Vagina (tissue), 2 donors: ENCODE data around the gene ZSCAN20. TPM values are rescaled to one million over a fixed set of nuclear protein-coding genes. Genes with fewer than 3 reads are reported as not detected.
A peak's percentile ranks its signal among the peaks of the same experiment; 100 is the strongest.

ENCODE experiments used
- DNase-seq, 2 donors: peaks; one replicate each; pipeline ENCODE4 v3.0.0-alpha.2; 2017; ENCODE audit errors: extremely low spot score in 2 of 2
- H3K27ac ChIP-seq: fragments of 200-600 bp; sonication (generic); one replicate; pipeline ENCODE4 v1.5.1; 2019
- H3K27me3 ChIP-seq: fragments of 200-600 bp; sonication (generic); one replicate; pipeline ENCODE4 v1.5.1; 2019
- H3K36me3 ChIP-seq, 2 donors: fragments of 200-600 bp; sonication (generic); one replicate each; pipeline ENCODE4 v1.5.1; 2017 to 2019
- H3K4me1 ChIP-seq: fragments of 200-600 bp; sonication (generic); one replicate; pipeline ENCODE4 v1.5.1; 2019
- H3K4me3 ChIP-seq, 2 donors: fragments of 200-600 bp; sonication (generic); 1 replicate in 1 of 2; 2 replicates in 1 of 2; pipeline ENCODE4 v1.5.1; 2016 to 2019
- H3K9me3 ChIP-seq: fragments of 200-600 bp; sonication (generic); one replicate; pipeline ENCODE4 v1.5.1; 2019
- POLR2A ChIP-seq, 2 donors: fragments of 450-650 bp; IDR thresholded peaks; one replicate each; pipeline ENCODE4 v1.6.1; 2017; ENCODE audit warnings: antibody characterized with exemption in 2 of 2, mild to moderate bottlenecking in 2 of 2, moderate library complexity in 2 of 2
- POLR2AphosphoS5 ChIP-seq, 2 donors: sonication (generic); formaldehyde crosslinking; IDR thresholded peaks; one replicate each; pipeline ENCODE4 v1.9.0; 2017; ENCODE audit warnings: antibody characterized with exemption in 2 of 2, mild to moderate bottlenecking in 2 of 2, low read depth in 1 of 2; ENCODE audit not compliant: insufficient read depth in 1 of 2
- intact Hi-C: fragments of 100-400 bp; cut with DNase I; formaldehyde crosslinking; loops from one replicate; pipeline ENCODE4 v1.15.1; 2023
- total RNA-seq: library from RNA; depleted of rRNA; stranded (reverse); fragments of >200 nt; gene quantifications from one replicate; pipeline ENCODE4 v1.2.3, GENCODE V29; 2016
- TF ChIP-seq, protein P1 (sequence below), 3 experiments: fragments of 450-650 bp in 2 of 3; fragments of 200-600 bp in 1 of 3; sonication (generic) in 1 of 3; IDR thresholded peaks; one replicate each; pipeline ENCODE4 v1.5.1; 2017 to 2019; ENCODE audit warnings: antibody characterized with exemption in 3 of 3, mild to moderate bottlenecking in 2 of 3, moderate library complexity in 2 of 3

The ZSCAN20 gene
- total RNA-seq, 1 donor from 2014 or later: 4.4 TPM

DNA sequence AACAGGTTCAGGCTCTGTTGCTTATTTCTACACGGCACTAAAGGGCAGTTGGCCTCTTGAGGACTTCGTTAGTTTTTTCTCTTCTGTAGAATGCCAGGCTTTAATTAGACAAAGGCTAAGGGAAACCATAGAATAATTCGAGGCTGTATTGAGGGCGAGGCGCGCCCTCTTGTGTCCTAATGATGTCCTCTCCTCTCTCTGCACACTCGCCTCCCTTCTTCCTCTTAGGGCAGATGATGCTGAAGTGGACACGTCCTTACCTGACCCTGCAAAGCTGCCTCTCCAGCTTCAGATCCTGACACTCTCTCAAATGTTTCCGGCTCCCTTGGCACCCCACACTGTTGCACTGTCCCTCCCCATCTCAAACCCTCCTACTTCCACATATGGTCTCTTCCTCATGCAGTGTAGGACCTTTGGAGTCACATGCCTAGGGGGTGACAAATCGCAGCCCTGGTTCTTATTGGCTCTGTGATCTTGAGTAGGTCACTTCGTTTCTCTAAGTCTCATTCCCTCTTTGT is 1.9 kb upstream of the ZSCAN20 start:
- intact Hi-C loops: no loop called here

DNA sequence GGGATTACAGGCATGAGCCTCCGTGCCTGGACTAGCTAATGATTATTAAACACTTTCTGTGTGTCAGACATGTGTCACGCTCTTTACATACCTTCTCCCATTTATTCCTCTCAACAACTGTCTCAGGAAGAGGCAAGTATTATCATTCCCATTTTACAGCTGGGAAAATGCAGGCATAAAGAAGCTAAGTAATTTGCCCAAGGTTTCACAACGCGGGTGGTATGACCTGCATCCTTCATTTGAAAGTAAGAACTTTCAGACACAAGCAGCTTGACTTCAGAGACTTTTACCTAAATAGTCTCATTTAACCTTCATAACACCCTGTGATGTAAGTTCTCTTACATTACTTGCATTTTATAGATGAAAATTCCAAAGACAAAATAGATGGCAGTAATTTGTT is 1.0 kb upstream of the ZSCAN20 start:
- H3K4me3 ChIP-seq: peak overlapping the region in 1 of 2 donors; percentile 67
- no peaks in the 10 kb centered on the region for H3K27me3 ChIP-seq
- H3K27ac ChIP-seq: peak overlapping the region; percentile 85
- no peak for TF ChIP-seq POLR2A (IDR thresholded peaks at IDR 0.05)
- TF ChIP-seq, protein P1, sequence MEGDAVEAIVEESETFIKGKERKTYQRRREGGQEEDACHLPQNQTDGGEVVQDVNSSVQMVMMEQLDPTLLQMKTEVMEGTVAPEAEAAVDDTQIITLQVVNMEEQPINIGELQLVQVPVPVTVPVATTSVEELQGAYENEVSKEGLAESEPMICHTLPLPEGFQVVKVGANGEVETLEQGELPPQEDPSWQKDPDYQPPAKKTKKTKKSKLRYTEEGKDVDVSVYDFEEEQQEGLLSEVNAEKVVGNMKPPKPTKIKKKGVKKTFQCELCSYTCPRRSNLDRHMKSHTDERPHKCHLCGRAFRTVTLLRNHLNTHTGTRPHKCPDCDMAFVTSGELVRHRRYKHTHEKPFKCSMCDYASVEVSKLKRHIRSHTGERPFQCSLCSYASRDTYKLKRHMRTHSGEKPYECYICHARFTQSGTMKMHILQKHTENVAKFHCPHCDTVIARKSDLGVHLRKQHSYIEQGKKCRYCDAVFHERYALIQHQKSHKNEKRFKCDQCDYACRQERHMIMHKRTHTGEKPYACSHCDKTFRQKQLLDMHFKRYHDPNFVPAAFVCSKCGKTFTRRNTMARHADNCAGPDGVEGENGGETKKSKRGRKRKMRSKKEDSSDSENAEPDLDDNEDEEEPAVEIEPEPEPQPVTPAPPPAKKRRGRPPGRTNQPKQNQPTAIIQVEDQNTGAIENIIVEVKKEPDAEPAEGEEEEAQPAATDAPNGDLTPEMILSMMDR (IDR thresholded peaks at IDR 0.05): no peak
- no peak for TF ChIP-seq POLR2AphosphoS5 (IDR thresholded peaks at IDR 0.05; ENCODE audit: insufficient read depth in 1 of 2, low read depth in 1 of 2)
- intact Hi-C loops: no loop called here
- H3K36me3 ChIP-seq: no peaks in the 10 kb centered on the region
- H3K4me1 ChIP-seq: peaks cover 24% of the 10 kb centered on the region
- no peaks in the 10 kb centered on the region for H3K9me3 ChIP-seq
- no peak for DNase-seq

More for the DNA sequence above, 1.9 kb upstream of the ZSCAN20 start:
- no peaks in the 10 kb centered on the region for H3K27me3 ChIP-seq
- no peaks in the 10 kb centered on the region for H3K9me3 ChIP-seq
- no peak overlapping the region for H3K27ac ChIP-seq
- no peak for DNase-seq
- H3K4me3 ChIP-seq: no peak overlapping the region
- H3K36me3 ChIP-seq: no peaks in the 10 kb centered on the region
- peaks cover 24% of the 10 kb centered on the region for H3K4me1 ChIP-seq
- TF ChIP-seq POLR2AphosphoS5 (IDR thresholded peaks at IDR 0.05; ENCODE audit: insufficient read depth in 1 of 2, low read depth in 1 of 2) (peak in 1 of 2 donors; percentile 54), POLR2A (IDR thresholded peaks at IDR 0.05) (no peak)
- TF ChIP-seq, protein P1 (IDR thresholded peaks at IDR 0.05): peak; percentile 60 to 76 (median 72)

DNA sequence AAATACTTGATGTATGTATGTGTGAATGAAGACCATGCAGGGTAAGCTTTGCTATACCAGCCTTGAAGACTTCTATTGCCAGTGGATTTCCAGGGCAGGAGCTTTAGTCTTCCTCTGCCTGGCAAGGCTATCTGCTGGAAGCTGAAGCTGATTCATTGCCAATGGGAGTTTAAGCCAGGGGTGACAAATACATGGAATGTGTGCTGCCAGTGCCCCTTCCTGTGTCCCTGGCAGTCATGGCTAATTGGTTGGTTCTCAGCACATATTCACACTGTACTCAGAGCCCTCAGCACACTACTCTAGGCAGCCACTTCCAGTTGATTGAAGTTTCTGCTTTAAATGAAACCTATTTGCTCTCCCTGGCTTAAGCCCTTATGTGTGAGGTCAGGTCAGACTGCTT is 1.5 kb downstream of the ZSCAN20 start:
- intact Hi-C loops: no loop called here
- TF ChIP-seq POLR2AphosphoS5 (IDR thresholded peaks at IDR 0.05; ENCODE audit: insufficient read depth in 1 of 2, low read depth in 1 of 2) (no peak), POLR2A (IDR thresholded peaks at IDR 0.05) (no peak)
- TF ChIP-seq, protein P1 (IDR thresholded peaks at IDR 0.05): no peak

DNA sequence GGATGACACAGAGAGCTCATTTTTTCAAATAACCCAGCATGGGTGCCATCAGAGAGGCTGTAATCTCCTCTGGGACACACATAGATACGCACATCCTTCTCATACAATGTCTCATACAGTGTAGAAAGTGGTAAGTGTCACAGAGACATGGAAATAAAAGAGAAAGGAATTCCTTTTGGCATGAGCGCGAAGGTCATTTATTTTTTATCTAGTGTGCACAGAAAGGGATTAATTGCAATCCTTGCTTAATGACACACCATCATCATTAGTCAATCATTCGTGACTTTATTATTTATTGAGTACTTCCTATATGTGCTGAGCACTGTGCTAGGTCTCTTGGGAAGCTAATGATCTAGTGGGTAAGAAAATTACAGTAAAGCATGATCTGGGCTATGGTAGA is 5.0 kb downstream of the ZSCAN20 start:
- DNase-seq: no peak
- intact Hi-C loops: no loop called here
- H3K27ac ChIP-seq: no peak overlapping the region
- H3K9me3 ChIP-seq: no peaks in the 10 kb centered on the region
- no peak overlapping the region for H3K4me3 ChIP-seq
- peaks cover 16% of the 10 kb centered on the region for H3K4me1 ChIP-seq
- TF ChIP-seq, protein P1 (IDR thresholded peaks at IDR 0.05): no peak
- TF ChIP-seq POLR2AphosphoS5 (IDR thresholded peaks at IDR 0.05; ENCODE audit: insufficient read depth in 1 of 2, low read depth in 1 of 2): no peak
- no peak for TF ChIP-seq POLR2A (IDR thresholded peaks at IDR 0.05)
- no peaks in the 10 kb centered on the region for H3K27me3 ChIP-seq
- H3K36me3 ChIP-seq: peaks cover 0 to 20% of the 10 kb centered on the region in 2 donors

More for the DNA sequence above, 1.5 kb downstream of the ZSCAN20 start:
- Histone ChIP-seq H3K9me3 (no peaks in the 10 kb centered on the region), H3K36me3 (no peaks in the 10 kb centered on the region), H3K27ac (no peak overlapping the region), H3K27me3 (no peaks in the 10 kb centered on the region), H3K4me1 (peaks cover 24% of the 10 kb centered on the region), H3K4me3 (no peak overlapping the region)
- DNase-seq: no peak

DNA sequence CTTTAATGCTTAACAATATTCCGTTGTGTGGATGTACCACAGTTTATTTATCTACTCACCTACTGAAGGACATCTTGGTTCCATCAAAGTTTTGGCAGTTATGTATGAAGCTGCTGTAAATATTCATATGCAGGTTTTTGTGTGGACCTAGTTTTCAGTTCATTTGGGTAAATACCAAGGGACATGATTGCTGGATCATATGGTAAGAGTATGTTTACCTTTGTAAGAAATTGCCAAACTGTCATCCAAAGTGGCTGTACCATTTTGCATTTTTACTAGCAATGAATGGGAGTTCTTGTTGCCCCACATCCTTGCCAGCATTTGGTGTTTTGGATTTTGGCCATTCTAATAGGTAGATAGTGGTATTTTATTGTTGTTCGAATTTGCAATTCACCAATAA is 10.0 kb downstream of the ZSCAN20 start:
- Histone ChIP-seq H3K9me3 (no peaks in the 10 kb centered on the region), H3K36me3 (peaks cover 0 to 33% of the 10 kb centered on the region in 2 donors), H3K4me3 (no peak overlapping the region), H3K27me3 (no peaks in the 10 kb centered on the region), H3K27ac (no peak overlapping the region), H3K4me1 (no peaks in the 10 kb centered on the region)
- intact Hi-C loops: no loop called here
- TF ChIP-seq POLR2A (IDR thresholded peaks at IDR 0.05): no peak
- TF ChIP-seq, protein P1 (IDR thresholded peaks at IDR 0.05): no peak
- TF ChIP-seq POLR2AphosphoS5 (IDR thresholded peaks at IDR 0.05; ENCODE audit: insufficient read depth in 1 of 2, low read depth in 1 of 2): no peak
- no peak for DNase-seq
